HG02884 (cell line): ENCODE data around the gene VAV2.
"Not testable (repeated sequence)": the region's sequence is repeated elsewhere in the genome, so short reads cannot be mapped to it uniquely, and the experiment has no call there.

ENCODE experiments used
- ATAC-seq: cut with Tn5 transposase; IDR thresholded peaks from one replicate; pipeline ENCODE4 v1.9.1; 2021; ENCODE audit warnings: mild to moderate bottlenecking, moderate library complexity; ENCODE audit not compliant: unreplicated experiment

Gene VAV2

GRCh38 chr9:133998915-133999595, 6.9 kb upstream of the VAV2 start:
- ATAC-seq: no peak

DNA sequence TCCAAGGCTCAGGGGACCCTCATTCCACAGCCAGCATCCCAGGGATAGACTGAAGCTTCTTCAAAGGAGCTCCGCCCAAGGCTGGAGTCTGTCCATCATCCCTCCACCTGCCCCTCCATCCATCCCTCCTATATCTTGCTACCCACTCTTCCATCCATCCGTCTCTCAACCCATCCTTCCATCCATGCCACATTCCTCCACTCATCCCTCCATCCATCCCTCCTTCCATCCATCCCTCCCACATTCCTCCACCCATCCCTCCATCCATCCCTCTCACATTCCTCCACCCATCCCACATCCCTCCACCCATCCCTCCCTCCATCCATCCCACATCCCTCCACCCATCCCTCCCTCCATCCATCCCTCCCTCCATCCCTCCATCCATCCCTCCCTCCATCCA, 5.5 kb upstream of the VAV2 start:
- no peak for ATAC-seq

GRCh38 chr9:133996531-133997520, 4.7 kb upstream of the VAV2 start:
- ATAC-seq: no peak

- ATAC-seq: no peak
Observed at GRCh38 chr9:133995012-133995896, 3.1 kb upstream of the VAV2 start.

GRCh38 chr9:133994353-133995011, 2.4 kb upstream of the VAV2 start:
- ATAC-seq: no peak

DNA sequence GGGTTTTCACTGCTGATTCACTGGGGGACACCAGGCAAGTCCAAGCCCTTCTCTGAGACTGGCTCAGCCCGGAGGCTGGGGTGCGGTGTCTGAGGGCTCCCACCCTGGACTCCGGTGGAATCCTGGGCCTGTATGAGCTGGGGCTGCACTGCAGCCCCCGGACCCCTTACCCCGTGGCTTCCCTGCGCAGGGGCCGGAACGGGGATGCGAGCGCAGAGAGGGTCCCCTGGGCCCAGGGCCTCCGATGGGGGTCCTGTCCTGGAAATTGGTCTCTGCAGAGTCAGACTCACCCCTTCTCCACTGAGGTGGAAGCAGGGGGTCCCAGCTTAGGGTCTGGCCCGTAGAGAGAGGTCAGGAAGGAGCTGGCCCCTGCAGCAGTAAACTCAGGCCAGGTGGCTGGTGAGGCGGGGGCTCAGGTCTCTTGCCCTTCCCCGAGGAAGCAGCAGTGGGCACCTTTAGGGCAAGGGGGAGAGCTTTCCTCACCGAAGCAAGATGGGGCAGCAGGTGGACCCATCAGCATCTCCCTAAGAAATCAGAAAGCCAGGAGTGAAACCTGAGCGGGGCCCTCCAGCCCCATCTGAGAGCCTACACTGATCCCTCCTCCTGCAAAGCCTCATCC, 1.6 kb upstream of the VAV2 start:
- ATAC-seq: no peak

DNA sequence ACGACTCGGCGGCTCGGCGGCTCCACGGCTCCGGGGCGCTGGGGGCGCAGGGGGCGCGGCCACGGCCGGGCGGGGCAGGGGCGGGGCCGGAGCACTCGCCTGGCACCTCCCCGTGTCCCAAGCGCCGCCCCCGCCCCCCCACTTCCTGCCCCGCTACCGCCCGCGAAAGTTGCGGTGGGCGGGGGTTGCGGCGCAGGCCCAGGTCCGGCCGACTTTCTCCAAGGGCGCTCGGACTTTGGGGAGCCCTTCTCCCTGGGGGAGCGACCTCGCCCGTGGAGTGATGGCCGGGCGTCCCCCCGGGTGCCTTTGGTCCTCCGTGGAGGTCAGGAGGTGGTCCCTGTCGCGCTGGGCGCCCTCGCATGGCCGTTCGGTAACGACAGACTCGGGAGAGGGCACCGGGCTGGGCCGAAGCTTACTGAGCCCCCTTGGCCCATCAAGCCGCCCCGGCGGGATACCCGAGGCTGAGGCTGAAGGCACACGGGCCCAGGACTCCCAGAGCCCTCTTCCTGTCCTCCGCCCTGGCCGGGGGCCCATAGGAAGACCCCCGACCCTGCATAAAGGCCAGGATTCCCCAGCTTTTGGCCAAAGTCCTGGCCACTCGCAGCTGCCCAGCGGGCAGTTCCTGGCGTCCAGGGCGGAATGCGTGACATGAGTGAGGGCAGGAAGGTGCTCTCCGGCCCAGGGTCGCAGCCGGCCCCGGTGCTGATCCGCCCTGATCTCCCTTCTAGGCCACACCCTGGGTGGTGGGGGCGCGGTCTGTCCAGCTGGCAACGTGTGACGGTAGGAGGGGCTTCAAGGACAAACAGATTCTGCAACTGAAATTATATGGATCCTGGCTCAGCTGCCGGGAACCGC, 883 bp upstream of the VAV2 start:
- ATAC-seq: peak; percentile 35

DNA sequence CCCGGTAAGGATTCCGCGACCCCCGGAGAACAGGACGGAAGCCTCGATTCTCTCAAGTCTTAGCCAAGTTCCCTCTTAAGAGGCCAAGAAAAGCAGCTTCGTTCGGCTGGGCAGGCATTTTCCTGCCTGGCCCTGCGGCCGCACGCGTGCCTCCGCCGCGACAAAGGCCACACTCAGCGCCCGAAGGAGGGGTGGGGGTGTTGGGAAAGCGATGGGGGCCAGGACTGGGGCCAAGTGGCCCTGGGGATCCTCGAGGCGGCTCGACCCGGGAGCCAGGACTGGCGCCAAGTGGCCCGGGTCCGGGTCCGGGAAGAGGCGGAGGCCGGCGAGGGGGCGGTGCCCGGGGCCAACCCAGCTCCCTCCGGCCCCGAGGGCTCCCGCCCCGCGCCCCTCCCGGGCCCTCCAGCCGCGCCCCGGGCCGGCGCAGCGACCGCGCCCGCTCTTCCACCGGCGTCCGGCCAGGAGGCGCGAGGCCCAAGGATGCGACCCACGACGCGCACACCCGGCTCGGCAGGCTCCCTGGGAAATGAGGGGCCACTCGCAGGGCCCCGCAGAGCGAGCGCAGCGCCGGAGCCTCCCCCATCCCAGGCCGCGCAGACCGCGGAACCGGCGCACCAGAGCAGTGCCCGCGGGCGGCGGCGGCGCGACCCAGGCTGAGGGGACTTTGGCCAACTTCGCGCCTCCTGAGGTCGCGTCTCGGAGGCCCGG, 756 bp downstream of the VAV2 start:
- ATAC-seq: no peak

GRCh38 chr9:133990366-133991213, 1.5 kb downstream of the VAV2 start:
- ATAC-seq: no peak

GRCh38 chr9:133989625-133990365, 2.3 kb downstream of the VAV2 start:
- ATAC-seq: no peak

DNA sequence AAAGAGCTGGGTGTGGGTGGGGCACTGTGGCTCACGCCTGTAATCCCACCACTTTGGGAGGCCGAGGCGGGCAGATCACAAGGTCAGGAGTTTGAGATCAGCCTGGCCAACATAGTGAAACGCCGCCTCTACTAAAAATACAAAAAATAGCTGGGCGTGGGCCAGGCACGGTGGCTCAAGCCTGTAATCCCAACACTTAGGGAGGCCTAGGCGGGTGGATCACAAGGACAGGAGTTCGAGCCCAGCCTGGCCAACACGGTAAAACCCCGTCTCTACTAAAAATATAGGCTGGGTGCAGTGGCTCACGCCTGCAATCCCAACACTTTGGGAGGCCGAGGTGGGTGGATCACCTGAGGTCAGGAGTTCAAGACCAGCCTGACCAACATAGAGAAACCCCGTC, 3.4 kb downstream of the VAV2 start:
- not testable (repeated sequence) for ATAC-seq

- no peak for ATAC-seq
Observed at GRCh38 chr9:133987946-133988665, 4.0 kb downstream of the VAV2 start.

DNA sequence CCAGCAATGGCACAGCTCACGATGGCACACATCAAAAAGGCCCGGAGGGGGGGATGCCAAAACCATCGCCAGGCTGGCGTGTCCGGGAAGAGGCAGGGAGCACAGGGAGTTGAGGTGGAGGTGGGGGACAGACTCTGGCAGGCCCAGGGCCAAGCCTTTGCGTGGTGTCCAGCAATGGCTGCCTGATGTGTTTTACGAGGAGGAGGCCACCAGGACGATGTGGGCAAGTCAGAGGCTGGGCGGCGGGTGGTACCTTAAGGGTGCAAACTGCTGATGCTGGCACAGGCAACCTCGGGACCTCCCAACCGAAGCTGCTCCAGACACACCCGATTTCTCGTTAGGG, 4.7 kb downstream of the VAV2 start:
- no peak for ATAC-seq

DNA sequence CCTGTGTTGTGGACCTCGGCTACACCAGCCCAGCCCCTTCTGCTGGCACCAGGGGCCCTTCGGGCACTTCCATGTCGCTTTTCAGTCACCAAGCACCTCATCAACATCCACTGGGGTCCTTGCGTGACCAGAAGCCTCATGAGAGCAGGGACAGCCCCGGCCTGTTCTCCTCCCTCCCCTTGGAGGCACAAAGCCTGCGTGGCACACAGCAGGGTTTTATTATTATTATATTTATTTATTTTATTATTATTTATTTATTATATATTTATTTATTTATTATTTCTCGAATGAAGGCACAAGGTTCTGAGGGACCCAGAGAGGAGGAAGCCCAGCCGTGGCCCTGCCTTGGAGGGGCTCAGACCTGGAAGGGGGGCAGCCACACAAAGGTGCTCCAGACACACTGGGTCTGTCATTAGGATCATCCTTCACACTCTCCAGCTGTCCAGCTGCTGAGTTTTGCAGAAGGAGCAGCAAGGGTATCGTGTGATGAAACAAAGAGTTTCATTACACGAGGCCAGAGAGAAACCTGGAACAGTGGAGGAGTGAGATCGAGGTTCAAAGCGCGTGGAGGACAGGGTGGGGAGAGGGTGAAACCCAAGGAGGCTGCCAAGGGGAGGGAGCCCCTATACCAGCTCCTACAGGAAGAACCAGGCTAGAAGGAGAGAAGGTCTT, 5.2 kb downstream of the VAV2 start:
- ATAC-seq: no peak

DNA sequence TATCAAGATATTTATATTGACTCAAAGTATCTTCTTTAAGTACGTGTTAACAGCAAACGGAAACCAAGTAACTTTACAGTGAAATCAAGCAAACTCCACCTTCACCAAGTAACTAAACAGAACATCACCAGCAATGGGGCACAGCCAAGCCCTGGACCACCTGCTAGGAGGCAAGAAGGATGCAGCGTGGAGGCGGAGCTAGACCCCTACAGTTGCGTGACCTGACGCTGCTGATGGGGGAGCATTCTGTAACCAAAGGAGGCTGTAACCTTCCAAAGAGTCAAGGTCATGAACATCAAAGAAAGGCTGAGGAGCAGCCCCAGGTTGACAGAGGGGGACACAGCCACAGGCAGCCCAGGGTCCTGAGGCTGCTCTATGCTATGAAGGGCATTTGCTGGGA, 6.1 kb downstream of the VAV2 start:
- ATAC-seq: no peak
